Stimulated activated CD8-positive, alpha-beta memory T cell treated with anti-CD3 and anti-CD28 coated beads, Interleukin-7, amount 100 ng/mL, for 1 hour (primary cell): ENCODE measurements around the gene THOC1.

ENCODE experiments used
- DNase-seq, 2 donors: peaks; one replicate each; pipeline ENCODE4 v3.0.0-alpha.2; 2020; ENCODE audit warnings: low read depth in 2 of 2

THOC1 gene

DNA sequence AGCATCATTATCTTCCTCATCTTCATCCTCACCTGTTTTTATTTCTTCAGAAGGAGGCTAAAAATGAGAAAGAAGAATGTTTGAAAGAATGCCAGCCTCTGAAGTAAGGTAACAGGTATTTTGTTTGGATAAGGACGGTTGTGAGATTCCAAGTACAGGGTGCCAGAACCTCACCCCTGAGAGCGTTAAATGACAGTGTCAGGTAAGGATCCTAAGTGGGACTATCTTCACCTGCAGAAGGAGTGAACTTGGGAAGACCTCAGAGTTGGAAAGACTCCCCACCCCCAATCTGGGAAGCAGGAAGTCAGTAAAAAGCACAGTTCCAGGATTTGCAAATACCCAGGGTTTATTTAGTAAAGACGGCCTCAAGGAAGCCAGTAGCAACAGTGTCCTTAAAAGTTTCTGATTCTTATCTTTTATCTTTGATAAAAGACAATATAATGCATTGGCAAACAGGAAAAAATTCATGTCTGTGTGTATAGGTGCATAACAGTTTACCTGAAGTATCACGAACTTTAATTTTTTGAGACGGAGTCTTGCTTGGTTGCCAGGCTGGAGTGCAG, 52.3 kb downstream of the THOC1 start:
- no peak for DNase-seq

DNA sequence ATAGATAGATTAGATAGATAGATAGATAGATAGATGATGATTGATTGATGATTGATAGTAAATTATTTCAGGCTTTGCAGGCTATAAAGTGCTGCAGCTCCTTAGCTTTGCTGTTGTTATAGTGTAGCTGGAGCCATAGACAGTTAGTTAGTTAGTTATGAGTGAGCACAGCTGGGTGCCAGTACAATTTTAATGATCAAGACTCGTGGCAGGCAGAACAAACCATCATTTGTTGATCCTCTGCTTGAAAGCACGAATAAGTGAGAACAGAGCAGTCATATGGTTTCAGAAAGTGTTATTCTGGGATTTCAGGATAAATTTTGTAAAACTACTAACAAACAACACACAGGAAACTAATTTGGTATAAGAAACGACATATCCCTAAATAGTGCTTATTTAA, 53.9 kb downstream of the THOC1 start:
- no peak for DNase-seq

- DNase-seq: no peak
Measured at GRCh38 chr18:213505-213904, 54.3 kb downstream of the THOC1 start.

DNA sequence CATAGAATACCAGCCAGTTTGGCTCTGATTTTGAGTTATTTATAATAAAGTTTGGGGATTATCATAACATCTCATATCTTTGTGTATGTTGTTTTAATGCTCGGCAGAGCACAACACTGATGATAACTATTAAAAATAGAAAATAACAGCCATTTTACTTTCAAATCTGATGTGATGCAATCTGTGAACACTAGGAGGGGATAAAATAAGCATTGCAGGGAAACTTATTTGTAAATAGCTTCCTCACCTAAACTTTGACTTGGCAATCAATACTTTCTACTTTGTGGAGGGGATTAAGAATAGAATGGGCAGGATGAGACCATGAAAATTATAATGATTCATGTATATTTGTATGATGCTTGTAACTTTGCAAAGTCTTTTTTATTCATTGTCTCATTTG, 55.1 kb downstream of the THOC1 start:
- DNase-seq: no peak

DNA sequence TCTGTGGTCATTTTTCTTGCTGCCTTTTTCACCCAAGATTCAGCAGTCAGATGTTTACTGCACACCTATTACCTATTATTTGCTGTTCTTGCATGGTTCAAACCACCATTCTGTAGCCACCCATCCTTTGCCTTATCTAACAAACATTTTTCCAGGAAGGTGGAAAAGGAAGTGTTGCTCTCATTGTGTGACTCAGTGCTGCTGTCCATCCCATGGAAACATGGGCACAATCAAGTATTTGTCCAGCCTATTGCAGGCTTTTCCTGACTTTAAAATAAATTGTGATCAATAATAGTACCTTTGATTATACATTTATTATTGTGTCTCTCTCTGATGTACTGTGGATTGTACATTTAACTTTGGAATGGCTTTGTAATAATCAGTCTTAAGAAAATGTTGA, 56.3 kb downstream of the THOC1 start:
- no peak for DNase-seq

- no peak for DNase-seq
Measured at GRCh38 chr18:210733-211132, 57.1 kb downstream of the THOC1 start.

DNA sequence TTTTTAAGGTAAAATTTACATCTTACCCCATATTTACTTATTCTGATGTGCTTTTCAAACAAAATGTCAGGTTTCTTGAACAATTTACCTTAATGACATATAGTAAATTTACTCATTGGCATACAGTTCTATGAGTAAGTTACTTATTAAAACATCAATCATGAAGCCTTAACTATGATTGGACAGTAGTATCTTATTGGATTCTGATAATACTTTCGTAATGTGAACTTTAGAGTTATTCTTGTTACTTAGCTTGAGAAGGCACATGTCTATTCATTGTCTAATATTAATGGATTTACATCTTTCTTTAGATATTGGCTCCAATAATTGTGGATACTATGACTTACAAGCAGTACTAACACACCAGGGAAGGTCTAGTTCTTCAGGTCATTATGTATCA, 57.8 kb downstream of the THOC1 start:
- DNase-seq: no peak

DNA sequence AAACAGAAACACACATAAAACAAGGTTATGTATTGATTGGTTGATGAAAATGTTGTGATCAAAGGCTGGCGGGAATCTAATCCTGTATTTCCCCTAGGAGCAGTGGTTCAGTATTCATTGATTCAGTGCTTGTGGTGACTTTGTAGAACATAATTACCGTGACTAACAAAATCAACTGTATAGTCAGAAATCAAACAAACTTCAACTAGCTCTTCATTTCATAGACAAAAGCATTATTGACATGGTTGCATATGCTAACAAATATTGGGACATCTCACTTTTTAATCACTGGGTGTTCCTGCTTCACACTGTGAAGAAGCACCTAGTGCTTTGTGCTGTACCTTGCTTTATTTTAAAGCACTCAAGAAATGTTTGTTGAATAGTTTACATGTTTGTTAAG, 68.1 kb downstream of the THOC1 start:
- no peak for DNase-seq

- DNase-seq: no peak
Measured at GRCh38 chr18:199214-199613, 68.6 kb downstream of the THOC1 start.

DNA sequence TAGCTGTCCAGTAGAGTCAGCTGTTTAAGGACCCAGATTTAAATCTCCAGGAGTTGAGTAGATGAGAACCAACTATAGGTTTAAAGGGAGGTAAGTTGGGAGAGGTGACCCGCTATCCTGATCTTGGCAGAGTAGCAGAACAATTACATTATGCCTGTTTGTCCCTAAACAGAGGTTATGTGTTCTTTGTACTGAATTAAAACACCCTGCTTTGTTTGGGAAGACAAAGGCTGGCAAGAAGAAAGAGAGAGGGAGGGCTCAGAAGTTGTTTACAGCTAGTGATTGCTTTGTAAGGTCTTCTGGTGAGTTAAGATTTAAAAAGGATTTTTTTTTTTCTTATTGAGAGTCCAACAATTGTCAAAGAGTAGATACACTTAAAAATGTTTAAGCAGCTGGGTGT, 72.2 kb downstream of the THOC1 start:
- DNase-seq: no peak

DNA sequence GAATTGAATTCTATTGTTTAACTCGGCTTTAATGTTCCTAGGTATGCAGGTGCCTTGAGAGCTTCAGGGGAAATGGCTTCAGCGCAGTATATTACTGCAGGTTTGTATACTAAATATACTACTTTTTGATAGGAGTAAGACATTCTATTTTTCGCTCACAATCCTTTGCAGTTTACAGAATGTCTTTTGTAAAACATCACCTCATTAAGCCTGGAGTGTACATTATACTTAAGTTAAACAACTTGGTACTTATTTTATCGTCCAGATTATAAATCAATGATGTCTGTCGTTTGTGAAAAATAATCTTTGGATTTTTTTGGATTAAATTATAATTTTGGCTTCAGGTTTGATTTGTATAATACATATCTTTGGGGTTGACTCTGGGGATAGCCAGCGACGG, 75.0 kb downstream of the THOC1 start:
- DNase-seq: no peak

DNA sequence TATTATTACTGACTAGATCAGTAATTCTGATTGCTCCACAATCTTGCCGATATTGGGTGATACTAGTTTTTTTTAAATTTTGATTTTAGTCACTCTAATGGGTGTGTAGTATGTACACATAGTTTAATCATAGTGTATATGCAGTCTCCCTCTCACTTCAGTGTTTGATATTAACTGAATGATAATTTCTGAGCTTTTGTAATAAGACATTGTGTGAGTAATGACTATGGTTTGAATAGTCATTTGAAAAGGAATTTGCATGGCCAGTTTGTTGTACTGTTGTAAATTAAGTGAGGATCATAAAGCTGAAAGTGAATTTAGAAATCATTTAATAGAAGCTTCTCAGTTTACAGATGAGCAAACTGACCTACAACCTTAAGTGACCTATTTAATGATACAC, 76.1 kb downstream of the THOC1 start:
- no peak for DNase-seq

GRCh38 chr18:189254-189653, 78.6 kb downstream of the THOC1 start:
- DNase-seq: no peak

GRCh38 chr18:183769-184168, 84.1 kb downstream of the THOC1 start:
- DNase-seq: no peak

GRCh38 chr18:181711-182110, 86.1 kb downstream of the THOC1 start:
- DNase-seq: no peak

DNA sequence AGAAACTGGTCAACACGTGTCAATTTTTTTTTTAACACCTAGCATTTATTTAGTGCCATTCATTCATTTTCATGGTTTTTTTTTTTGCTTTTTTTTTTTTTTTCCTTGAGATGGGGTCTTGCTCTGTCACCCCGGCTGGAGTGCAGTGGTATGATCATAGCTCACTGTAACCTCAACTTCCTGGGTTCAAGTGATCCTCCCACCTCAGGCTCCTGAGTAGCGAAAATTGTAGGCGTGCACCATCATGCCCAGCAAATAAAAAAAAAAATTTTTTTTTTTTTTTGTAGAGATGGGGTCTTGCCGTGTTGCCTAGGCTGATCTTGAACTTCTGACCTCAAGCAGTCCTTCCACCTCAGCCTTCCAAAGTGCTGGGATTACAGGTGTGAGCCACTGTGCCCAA, 88.3 kb downstream of the THOC1 start:
- no peak for DNase-seq

- DNase-seq: no peak
Measured at GRCh38 chr18:172361-172760, 95.5 kb downstream of the THOC1 start.
